GM18502 (cell line): ENCODE results near the gene C1QB.
"Not testable (repeated sequence)": the region's sequence is repeated elsewhere in the genome, so short reads cannot be mapped to it uniquely, and the experiment has no call there.

Experiments
- ATAC-seq: cut with Tn5 transposase; IDR thresholded peaks from one replicate; pipeline ENCODE4 v1.9.1; 2021; ENCODE audit warnings: mild to moderate bottlenecking; ENCODE audit not compliant: unreplicated experiment, poor library complexity

The C1QB gene

GRCh38 chr1:22661880-22662279, 8.8 kb downstream of the C1QB start:
- ATAC-seq: no peak

- ATAC-seq: no peak
Observed at GRCh38 chr1:22662318-22662717, 9.3 kb downstream of the C1QB start.

GRCh38 chr1:22662986-22663408, 10.0 kb downstream of the C1QB start:
- ATAC-seq: no peak

GRCh38 chr1:22665752-22666151, 12.7 kb downstream of the C1QB start:
- no peak for ATAC-seq

GRCh38 chr1:22666412-22666811, 13.4 kb downstream of the C1QB start:
- no peak for ATAC-seq

- ATAC-seq: not testable (repeated sequence)
Observed at GRCh38 chr1:22668840-22669239, 15.8 kb downstream of the C1QB start.

GRCh38 chr1:22670352-22670975, 17.4 kb downstream of the C1QB start:
- no peak for ATAC-seq

GRCh38 chr1:22671999-22672398, 19.0 kb downstream of the C1QB start:
- ATAC-seq: no peak

- no peak for ATAC-seq
Observed at GRCh38 chr1:22673486-22674409, 20.7 kb downstream of the C1QB start.

GRCh38 chr1:22674410-22674749, 21.3 kb downstream of the C1QB start:
- no peak for ATAC-seq

- not testable (repeated sequence) for ATAC-seq
Observed at GRCh38 chr1:22676151-22676550, 23.1 kb downstream of the C1QB start.

- no peak for ATAC-seq
Observed at GRCh38 chr1:22676916-22677583, 24.0 kb downstream of the C1QB start.

- no peak for ATAC-seq
Observed at GRCh38 chr1:22677931-22678896, 25.2 kb downstream of the C1QB start.

GRCh38 chr1:22680726-22681125, 27.7 kb downstream of the C1QB start:
- no peak for ATAC-seq

GRCh38 chr1:22681556-22682276, 28.7 kb downstream of the C1QB start:
- no peak for ATAC-seq

GRCh38 chr1:22683547-22683946, 30.5 kb downstream of the C1QB start:
- ATAC-seq: no peak

- no peak for ATAC-seq
Observed at GRCh38 chr1:22685591-22686059, 32.6 kb downstream of the C1QB start.

GRCh38 chr1:22687191-22687590, 34.2 kb downstream of the C1QB start:
- no peak for ATAC-seq

GRCh38 chr1:22688466-22688865, 35.4 kb downstream of the C1QB start:
- ATAC-seq: no peak
